CD4-positive, alpha-beta T cell treated with Interleukin-4 for 4 hours (primary cell): ENCODE measurements around the gene RASA1.
"Not testable (repeated sequence)": the region's sequence is repeated elsewhere in the genome, so short reads cannot be mapped to it uniquely, and the experiment has no call there.

Experiments used
- DNase-seq: peaks from one replicate; pipeline ENCODE4 v3.0.0-alpha.2; 2020

RASA1 gene

DNA sequence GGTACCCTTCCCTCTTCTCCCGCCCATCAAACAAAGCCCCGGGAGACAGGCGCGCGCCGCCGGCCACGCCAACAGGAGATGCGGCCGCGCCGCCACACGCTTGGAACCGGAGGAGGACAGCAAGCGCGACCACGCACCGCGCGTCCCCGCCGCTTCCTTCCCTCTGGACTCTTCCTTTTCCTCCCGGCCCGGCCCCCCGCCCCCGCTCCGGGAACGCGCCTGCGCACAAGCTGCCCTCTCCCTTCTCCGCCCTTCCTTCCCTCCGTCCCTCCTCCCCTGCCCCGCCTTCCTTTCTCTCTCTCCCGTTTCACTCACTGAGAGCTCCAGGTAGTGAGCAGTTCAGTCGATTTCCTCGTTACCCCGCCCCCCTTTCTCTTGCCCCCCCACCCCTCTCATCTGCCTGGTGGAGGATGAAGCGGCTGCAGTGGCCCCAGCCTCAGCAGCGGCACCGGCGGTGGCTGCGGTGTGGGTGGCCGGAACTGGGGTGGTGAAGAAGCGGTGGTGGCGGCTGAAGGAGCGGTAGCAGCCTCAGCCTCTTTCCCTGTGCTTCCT is at the start of gene RASA1:
Gene RASA1 (plus strand): TSS at position 310 of the 552 bp plus-strand sequence. CDS start 569 bp downstream, outside the sequence.
- DNase-seq = peak; percentile 85

DNA sequence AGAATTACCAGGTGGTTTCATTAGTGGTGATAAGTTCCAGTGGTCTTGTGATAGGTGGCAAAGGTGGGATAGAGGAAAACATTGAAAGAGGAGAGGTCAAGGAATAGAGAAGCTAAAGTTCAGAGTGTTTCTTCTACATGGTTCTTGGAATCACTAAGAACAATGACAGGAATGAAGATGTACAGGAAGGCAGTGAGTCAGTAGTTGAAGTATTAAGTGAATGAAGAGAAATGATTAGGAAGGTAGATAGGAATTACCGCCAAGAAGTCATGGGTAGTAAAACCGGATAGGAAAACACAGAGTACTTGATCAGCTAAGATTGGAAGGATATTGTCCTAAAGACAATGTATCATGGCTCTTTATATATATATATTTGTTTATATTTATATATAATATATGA is 37.9 kb upstream of the RASA1 start:
- DNase-seq = no peak

DNA sequence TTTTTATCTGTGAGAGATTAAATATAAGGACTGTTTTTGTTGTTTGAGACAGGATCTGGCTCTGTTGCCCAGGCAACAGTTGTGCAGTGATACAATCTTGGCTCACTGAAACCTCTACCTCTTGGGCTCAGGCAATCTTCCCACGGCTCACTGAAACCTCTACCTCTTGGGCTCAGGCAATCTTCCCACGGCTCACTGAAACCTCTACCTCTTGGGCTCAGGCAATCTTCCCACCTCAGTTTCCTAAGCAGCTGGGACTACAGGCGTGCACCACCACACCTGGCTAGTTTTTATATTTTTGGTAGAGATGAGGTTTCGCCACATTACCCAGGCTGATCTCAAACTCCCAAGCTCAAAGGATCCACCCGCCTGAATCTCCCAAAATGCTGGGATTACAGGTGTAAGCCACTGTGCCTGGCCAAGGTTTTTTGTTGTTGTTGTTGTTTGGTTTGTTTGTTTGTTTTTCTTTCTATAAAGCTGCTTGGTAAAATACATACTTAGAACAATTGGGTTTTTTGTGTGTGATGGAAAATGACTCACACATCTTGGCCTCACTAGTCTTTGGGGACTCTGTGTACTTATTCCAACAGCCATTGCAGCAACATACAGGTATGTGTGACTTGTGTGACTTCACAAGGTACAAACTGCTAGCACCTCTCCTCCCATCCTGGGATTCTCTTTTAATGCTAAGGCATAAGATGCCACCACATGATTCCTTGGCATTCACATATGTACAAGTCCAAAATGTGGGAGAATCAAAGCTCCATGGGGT is 36.5 kb upstream of the RASA1 start:
- peak; percentile 27 for DNase-seq

- no peak for DNase-seq
Measured at GRCh38 chr5:87233143-87233542, 34.5 kb upstream of the RASA1 start.

- DNase-seq = no peak
Measured at GRCh38 chr5:87241555-87241954, 26.1 kb upstream of the RASA1 start.

DNA sequence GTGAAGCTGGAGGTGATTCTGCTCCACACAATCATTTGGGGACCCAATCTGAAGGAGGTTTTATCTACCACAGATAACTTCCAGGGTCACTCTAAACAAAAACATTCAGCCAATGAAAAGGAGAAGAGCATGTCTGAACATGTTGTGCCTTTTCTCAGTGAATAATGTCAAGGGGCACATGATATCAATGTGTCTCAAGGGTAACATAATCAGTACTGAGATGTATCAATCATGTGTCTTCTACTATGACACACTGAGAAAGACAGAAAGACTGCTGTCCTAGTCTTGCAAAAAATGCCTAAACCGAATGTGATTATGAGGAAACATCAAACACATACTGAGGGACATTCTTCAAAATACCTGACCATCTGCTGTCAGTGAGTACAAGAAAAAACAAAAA is 25.4 kb upstream of the RASA1 start:
- DNase-seq = no peak

- DNase-seq = no peak
Measured at GRCh38 chr5:87243161-87243844, 24.4 kb upstream of the RASA1 start.

DNA sequence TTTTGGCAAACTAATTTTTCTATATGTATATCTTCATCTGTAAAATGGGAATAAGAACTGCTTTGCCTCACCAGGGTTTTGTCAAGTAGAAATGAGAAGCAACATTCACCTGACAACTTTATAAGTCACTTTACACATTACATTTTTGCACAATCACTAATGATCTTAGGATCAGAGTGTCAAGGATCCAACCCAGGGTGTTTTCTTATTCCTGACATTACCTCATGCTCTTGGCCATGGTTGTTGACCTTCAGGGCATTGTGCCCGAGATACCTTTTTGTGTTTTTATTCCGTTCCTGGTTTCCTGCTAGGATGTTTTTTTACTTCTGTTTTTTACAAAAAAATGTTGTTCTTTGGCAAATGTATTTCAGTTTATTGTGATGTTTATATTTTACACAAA is 22.2 kb upstream of the RASA1 start:
- no peak for DNase-seq

DNA sequence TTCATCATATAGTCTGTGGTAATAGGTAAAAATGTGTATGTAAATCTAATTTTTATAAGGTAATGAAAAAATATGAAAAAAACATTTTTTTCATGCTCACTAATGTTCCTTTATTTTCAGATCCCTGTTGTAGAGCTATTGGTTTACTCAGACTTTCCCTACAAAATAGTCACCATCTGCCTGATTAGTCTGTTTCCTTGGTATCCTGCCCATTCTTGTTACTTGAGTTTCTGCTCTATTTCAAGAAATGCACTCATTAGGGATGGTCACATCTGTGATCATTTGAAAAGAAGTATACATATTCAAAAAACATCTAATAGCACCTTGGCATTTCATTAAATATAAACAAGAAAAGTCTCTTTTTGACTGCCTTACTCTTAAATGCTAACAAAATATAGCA is 21.6 kb upstream of the RASA1 start:
- no peak for DNase-seq

DNA sequence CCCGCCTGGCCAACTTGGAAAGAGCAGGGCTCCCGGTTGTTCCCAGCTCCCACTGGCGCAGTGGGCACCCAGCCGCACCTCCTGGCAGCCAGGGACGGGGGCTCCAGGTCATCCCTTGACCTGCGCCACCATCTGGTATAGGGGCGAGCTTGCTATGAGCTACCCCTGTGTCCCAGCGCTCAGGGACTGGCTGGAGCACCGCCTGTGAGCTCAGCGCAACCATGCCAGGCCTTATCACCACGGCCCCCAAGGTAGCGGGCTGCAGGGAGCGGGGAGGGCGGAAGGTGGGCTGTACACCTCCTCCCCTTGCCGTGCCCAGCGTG is 15.4 kb upstream of the RASA1 start:
- DNase-seq = no peak

GRCh38 chr5:87254035-87254434 is 13.6 kb upstream of the RASA1 start:
- no peak for DNase-seq

DNA sequence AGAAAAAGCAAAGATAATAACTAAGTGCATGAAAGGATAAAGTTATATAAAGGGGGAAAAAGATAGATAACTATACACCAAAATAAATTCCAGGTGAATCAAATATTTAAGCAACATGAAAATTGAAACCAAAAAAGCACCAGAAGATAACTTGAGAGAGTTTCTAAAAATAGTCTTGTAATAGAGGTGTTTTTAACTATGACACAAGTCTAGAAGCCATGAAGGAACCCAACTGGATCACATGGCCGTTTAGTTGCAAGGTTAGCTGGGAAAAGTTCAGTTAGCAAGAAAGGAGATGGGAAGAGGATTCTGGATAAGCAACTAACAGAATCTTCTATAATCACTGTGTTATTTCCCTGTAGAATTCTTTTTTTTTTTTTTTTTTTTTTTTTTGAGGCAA is 9.2 kb upstream of the RASA1 start:
- DNase-seq = no peak

- no peak for DNase-seq
Measured at GRCh38 chr5:87260604-87261192, 7.0 kb upstream of the RASA1 start.

- no peak for DNase-seq
Measured at GRCh38 chr5:87263498-87263897, 4.2 kb upstream of the RASA1 start.

GRCh38 chr5:87266914-87267573 is 639 bp upstream of the RASA1 start:
- DNase-seq = no peak

GRCh38 chr5:87268126-87268969 is 665 bp downstream of the RASA1 start:
- peak; percentile 78 for DNase-seq

- DNase-seq = no peak
Measured at GRCh38 chr5:87268970-87269377, 1.3 kb downstream of the RASA1 start.

DNA sequence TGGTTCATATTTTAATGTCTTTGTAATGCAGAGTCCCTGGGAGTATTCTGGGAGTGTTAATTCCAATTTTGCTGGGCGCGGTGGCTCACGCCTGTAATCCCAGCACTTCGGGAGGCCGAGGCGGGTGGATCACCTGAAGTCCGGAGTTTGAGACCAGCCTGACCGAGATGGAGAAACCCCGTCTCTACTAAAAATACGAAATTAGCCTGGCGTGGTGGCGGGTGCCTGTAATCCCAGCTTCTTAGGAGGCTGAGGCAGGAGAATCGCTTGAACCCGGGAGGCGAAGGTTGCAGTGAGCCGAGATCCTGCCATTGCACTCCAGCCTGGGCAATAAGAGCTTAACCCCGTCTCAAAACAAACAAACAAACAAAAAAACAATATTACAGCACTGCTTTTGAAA is 3.2 kb downstream of the RASA1 start:
- not testable (repeated sequence) for DNase-seq

GRCh38 chr5:87276655-87277054 is 9.0 kb downstream of the RASA1 start:
- no peak for DNase-seq

GRCh38 chr5:87277279-87277835 is 9.7 kb downstream of the RASA1 start:
- no peak for DNase-seq

GRCh38 chr5:87278590-87279100 is 11.0 kb downstream of the RASA1 start:
- DNase-seq = no peak

DNA sequence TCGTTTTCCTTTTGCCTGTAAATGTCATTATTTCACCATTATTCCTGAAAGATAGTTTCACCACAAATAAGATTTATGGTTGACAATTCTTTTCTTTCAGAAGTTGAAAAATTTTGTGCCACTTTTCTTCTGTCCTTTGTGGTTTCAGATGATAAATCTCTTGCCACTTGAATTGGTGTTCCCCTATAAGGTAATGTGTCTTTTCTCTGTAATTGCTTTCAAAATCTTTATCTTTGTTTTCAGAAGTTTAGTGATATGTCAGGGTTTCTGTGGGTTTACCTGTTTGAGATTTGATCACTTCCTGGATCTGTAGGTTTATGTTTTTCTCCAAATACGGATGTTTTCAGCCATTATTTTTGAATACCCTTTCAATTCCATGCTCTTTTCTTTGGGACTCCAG is 14.6 kb downstream of the RASA1 start:
- peak; percentile 69 for DNase-seq
